ENCODE measurements around the gene SELPLG. TPM values are rescaled to one million over a fixed set of nuclear protein-coding genes. Genes with fewer than 3 reads are reported as not detected.

Gene SELPLG
- total RNA-seq, 1 donor from 2014 or later = not detected

GRCh38 chr12:108610336-108610815 is 23.3 kb downstream of the SELPLG start:
- H3K9me3 Mint-ChIP-seq = no peaks in the 10 kb centered on the region
- H3K27me3 Mint-ChIP-seq (ENCODE audit: low read depth) = no peaks in the 10 kb centered on the region
- H3K4me3 Mint-ChIP-seq = no peak overlapping the region
- no peak for DNase-seq (ENCODE audit: low spot score in 2 of 2, unreplicated experiment in 2 of 2)
- H3K36me3 Mint-ChIP-seq = no peaks in the 10 kb centered on the region
- peaks cover 3% of the 10 kb centered on the region for H3K4me1 Mint-ChIP-seq
- TF ChIP-seq CTCF (IDR thresholded peaks at IDR 0.05; ENCODE audit: unreplicated experiment) = no peak
- no peak overlapping the region for H3K27ac Mint-ChIP-seq

GRCh38 chr12:108609537-108610335 is 24.0 kb downstream of the SELPLG start:
- H3K9me3 Mint-ChIP-seq = no peaks in the 10 kb centered on the region
- H3K4me3 Mint-ChIP-seq = no peak overlapping the region
- peaks cover 3% of the 10 kb centered on the region for H3K4me1 Mint-ChIP-seq
- no peak overlapping the region for H3K27ac Mint-ChIP-seq
- no peaks in the 10 kb centered on the region for H3K27me3 Mint-ChIP-seq (ENCODE audit: low read depth)
- TF ChIP-seq CTCF (IDR thresholded peaks at IDR 0.05; ENCODE audit: unreplicated experiment) = no peak
- DNase-seq (ENCODE audit: low spot score in 2 of 2, unreplicated experiment in 2 of 2) = peak in 1 of 2 experiments; percentile 63
- no peaks in the 10 kb centered on the region for H3K36me3 Mint-ChIP-seq

GRCh38 chr12:108608616-108609015 is 25.1 kb downstream of the SELPLG start:
- Mint-ChIP-seq H3K27me3 (ENCODE audit: low read depth) (no peaks in the 10 kb centered on the region), H3K36me3 (no peaks in the 10 kb centered on the region), H3K4me3 (no peak overlapping the region), H3K4me1 (peaks cover 7% of the 10 kb centered on the region), H3K9me3 (no peaks in the 10 kb centered on the region), H3K27ac (peak overlapping the region; percentile 30)
- no peak for DNase-seq (ENCODE audit: low spot score in 2 of 2, unreplicated experiment in 2 of 2)
- TF ChIP-seq CTCF (IDR thresholded peaks at IDR 0.05; ENCODE audit: unreplicated experiment) = no peak

GRCh38 chr12:108607981-108608600 is 25.6 kb downstream of the SELPLG start:
- Mint-ChIP-seq H3K27ac (peak overlapping the region; percentile 30), H3K36me3 (no peaks in the 10 kb centered on the region), H3K4me3 (no peak overlapping the region), H3K4me1 (peaks cover 7% of the 10 kb centered on the region), H3K9me3 (no peaks in the 10 kb centered on the region), H3K27me3 (ENCODE audit: low read depth) (no peaks in the 10 kb centered on the region)
- DNase-seq (ENCODE audit: low spot score in 2 of 2, unreplicated experiment in 2 of 2) = no peak
- TF ChIP-seq CTCF (IDR thresholded peaks at IDR 0.05; ENCODE audit: unreplicated experiment) = no peak

- no peak for DNase-seq (ENCODE audit: low spot score in 2 of 2, unreplicated experiment in 2 of 2)
- no peaks in the 10 kb centered on the region for H3K27me3 Mint-ChIP-seq (ENCODE audit: low read depth)
- no peak overlapping the region for H3K27ac Mint-ChIP-seq
- no peaks in the 10 kb centered on the region for H3K9me3 Mint-ChIP-seq
- no peak overlapping the region for H3K4me3 Mint-ChIP-seq
- H3K4me1 Mint-ChIP-seq = peaks cover 7% of the 10 kb centered on the region
- H3K36me3 Mint-ChIP-seq = no peaks in the 10 kb centered on the region
- TF ChIP-seq CTCF (IDR thresholded peaks at IDR 0.05; ENCODE audit: unreplicated experiment) = no peak
Measured at GRCh38 chr12:108606492-108606891, 27.2 kb downstream of the SELPLG start.

All from mesothelial cell of epicardium (in vitro differentiated cells).